Astrocyte (in vitro differentiated cells and primary cell): Measurements from ENCODE around the gene PARP1.

Experiments used
- EZH2 ChIP-seq: IDR thresholded peaks from 2 replicates; pipeline ENCODE4 v1.6.1; 2012; ENCODE audit warnings: mild to moderate bottlenecking, low read length, inconsistent platforms; ENCODE audit not compliant: insufficient read depth
- TF ChIP-seq, protein P1 (sequence below): IDR thresholded peaks from 2 replicates; pipeline ENCODE4 v1.5.1; 2011; ENCODE audit warnings: low read depth, mild to moderate bottlenecking, inconsistent platforms, low read length, moderate library complexity; ENCODE audit not compliant: insufficient read depth

DNA sequence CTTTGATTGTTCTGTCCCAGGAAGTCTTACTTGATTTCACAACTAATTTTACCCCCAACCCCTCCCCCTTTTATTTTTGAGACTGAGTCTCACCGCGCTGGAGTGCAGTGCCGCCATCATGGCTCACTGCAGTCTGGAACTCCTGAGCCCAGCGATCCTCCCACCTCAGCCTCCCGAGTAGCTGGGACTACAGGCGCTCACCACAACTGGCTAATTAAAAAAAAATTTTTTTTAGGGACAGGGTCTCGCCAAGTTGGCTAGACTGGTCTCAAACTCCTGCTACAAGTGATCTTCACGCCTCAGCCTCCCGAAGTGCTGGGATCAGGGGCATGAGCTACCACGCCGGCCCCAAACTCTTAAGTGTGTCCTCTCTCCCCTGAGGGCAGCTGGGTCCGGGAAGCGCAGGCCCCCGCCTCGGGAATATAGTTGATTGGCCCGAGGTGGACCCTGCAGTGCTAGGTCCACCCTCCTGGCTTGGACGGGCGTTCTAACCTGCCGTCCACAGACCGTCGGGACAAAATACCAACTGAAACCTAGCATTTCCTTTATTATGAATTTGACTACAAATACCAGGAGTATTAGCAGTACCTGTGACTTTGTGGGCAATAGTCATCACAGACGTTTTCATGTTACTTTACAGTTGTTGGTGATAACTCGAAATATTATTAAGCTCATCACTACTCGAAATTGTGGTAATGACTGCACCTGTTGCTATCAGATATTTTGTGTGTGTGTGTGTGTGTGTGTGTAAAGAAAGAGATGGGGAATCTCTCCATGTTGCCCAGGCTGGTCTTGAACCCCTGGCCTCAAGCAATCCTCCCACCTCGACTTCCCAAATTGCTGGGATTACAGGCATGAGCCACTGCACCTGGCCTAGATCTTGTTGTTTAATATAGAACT is 642 bp upstream of the PARP1 start:
- TF ChIP-seq, protein P1, sequence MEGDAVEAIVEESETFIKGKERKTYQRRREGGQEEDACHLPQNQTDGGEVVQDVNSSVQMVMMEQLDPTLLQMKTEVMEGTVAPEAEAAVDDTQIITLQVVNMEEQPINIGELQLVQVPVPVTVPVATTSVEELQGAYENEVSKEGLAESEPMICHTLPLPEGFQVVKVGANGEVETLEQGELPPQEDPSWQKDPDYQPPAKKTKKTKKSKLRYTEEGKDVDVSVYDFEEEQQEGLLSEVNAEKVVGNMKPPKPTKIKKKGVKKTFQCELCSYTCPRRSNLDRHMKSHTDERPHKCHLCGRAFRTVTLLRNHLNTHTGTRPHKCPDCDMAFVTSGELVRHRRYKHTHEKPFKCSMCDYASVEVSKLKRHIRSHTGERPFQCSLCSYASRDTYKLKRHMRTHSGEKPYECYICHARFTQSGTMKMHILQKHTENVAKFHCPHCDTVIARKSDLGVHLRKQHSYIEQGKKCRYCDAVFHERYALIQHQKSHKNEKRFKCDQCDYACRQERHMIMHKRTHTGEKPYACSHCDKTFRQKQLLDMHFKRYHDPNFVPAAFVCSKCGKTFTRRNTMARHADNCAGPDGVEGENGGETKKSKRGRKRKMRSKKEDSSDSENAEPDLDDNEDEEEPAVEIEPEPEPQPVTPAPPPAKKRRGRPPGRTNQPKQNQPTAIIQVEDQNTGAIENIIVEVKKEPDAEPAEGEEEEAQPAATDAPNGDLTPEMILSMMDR = no peak
- TF ChIP-seq EZH2 = no peak
